OCI-LY3 (cell line): Measurements from ENCODE around the gene IER5L.

Experiments used
- H2AFZ ChIP-seq: fragments of 200-600, 300-600 bp; shearing (Covaris generic); 2 replicates; pipeline ENCODE4 v1.6.0; 2014; ENCODE audit warnings: antibody characterized with exemption, low read depth, low read length
- H3K27ac ChIP-seq: fragments of 200-600, 300-600 bp; sonication (generic); 2 replicates; pipeline ENCODE4 v1.5.1; 2014; ENCODE audit warnings: mild to moderate bottlenecking, low read length, moderate library complexity, mixed read lengths
- H3K27me3 ChIP-seq: fragments of 200-600, 300-600 bp; sonication (generic); 2 replicates; pipeline ENCODE4 v1.6.1; 2014; ENCODE audit warnings: low read depth, low read length, mixed read lengths
- H3K36me3 ChIP-seq: fragments of 200-600, 300-600 bp; sonication (generic); replicated peaks from 2 replicates; pipeline ENCODE3; 2014; ENCODE audit warnings: low read depth, low read length, mixed read lengths
- H3K4me1 ChIP-seq: fragments of 300-600, 200-600 bp; sonication (generic); 2 replicates; pipeline ENCODE4 v1.6.1; 2014; ENCODE audit warnings: low read length, mixed read lengths
- H3K4me2 ChIP-seq: fragments of 200-600, 300-600 bp; sonication (generic); 2 replicates; pipeline ENCODE4 v1.6.1; 2014; ENCODE audit warnings: low read length, mixed read lengths
- H3K4me3 ChIP-seq: fragments of 300-600, 200-600 bp; sonication (generic); 2 replicates; pipeline ENCODE4 v1.5.1; 2014; ENCODE audit warnings: antibody characterized with exemption, mild to moderate bottlenecking, low read length, moderate library complexity
- H3K79me2 ChIP-seq: fragments of 300-600, 200-600 bp; shearing (Covaris generic); 2 replicates; pipeline ENCODE4 v1.6.1; 2014; ENCODE audit warnings: mild to moderate bottlenecking, low read length, mixed read lengths
- H3K9ac ChIP-seq: fragments of 300-600, 200-600 bp; shearing (Covaris generic); 2 replicates; pipeline ENCODE4 v1.6.0; 2014; ENCODE audit warnings: mild to moderate bottlenecking, low read length, moderate library complexity
- H3K9me3 ChIP-seq: fragments of 200-600, 300-600 bp; shearing (Covaris generic); 2 replicates; pipeline ENCODE4 v1.6.1; 2014; ENCODE audit warnings: low read length, mixed read lengths; ENCODE audit not compliant: insufficient read depth
- H4K20me1 ChIP-seq: fragments of 200-600, 300-600 bp; sonication (generic); 2 replicates; pipeline ENCODE4 v1.6.1; 2016; ENCODE audit warnings: low read length, mixed read lengths; ENCODE audit not compliant: insufficient read depth
- EZH2phosphoT487 ChIP-seq: fragments of 200-600 bp; shearing (Covaris generic); IDR thresholded peaks from 2 replicates; pipeline ENCODE4 v1.6.1; 2018; ENCODE audit warnings: antibody characterized with exemption, mixed run types, low read depth
- TF ChIP-seq, protein P1 (sequence below): fragments of 200-600, 300-600 bp; sonication (generic); IDR thresholded peaks from 2 replicates; pipeline ENCODE4 v1.5.1; 2014; ENCODE audit warnings: antibody characterized with exemption, low read length, low read depth

IER5L gene

DNA sequence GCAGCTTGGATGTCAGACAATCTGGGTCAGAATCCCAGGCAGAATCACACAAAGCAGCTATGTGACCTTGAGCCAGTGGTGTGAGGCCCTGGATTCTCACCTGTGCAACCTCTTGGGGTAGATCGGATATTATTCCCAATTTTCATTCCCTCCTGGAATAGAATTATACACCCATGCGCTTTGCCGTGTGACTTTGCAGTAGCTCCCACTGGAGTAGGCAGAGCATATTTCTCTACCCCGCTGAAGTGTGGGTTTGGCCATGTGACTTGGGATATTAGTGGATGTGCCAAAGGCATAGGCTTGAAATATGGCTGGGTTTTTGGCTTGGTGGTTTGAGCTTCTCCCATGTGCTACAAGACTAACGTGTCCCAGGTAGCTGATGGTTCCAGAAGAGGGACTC, 35.5 kb upstream of the IER5L start:
- no peak overlapping the region for H3K4me2 ChIP-seq
- H3K27me3 ChIP-seq = 0 out of 2 replicates have a peak, but pooled peaks cover 2% of the 10 kb centered on the region
- TF ChIP-seq, protein P1, sequence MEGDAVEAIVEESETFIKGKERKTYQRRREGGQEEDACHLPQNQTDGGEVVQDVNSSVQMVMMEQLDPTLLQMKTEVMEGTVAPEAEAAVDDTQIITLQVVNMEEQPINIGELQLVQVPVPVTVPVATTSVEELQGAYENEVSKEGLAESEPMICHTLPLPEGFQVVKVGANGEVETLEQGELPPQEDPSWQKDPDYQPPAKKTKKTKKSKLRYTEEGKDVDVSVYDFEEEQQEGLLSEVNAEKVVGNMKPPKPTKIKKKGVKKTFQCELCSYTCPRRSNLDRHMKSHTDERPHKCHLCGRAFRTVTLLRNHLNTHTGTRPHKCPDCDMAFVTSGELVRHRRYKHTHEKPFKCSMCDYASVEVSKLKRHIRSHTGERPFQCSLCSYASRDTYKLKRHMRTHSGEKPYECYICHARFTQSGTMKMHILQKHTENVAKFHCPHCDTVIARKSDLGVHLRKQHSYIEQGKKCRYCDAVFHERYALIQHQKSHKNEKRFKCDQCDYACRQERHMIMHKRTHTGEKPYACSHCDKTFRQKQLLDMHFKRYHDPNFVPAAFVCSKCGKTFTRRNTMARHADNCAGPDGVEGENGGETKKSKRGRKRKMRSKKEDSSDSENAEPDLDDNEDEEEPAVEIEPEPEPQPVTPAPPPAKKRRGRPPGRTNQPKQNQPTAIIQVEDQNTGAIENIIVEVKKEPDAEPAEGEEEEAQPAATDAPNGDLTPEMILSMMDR = no peak
- no peak for TF ChIP-seq EZH2phosphoT487
- H3K9ac ChIP-seq = no peak overlapping the region
- no peaks in the 10 kb centered on the region for H3K79me2 ChIP-seq
- H3K27ac ChIP-seq = no peak overlapping the region
- H3K4me1 ChIP-seq = no peaks in the 10 kb centered on the region
- no peaks in the 10 kb centered on the region for H3K9me3 ChIP-seq
- H4K20me1 ChIP-seq = no peaks in the 10 kb centered on the region
- H3K36me3 ChIP-seq = no peaks in the 10 kb centered on the region
- no peak overlapping the region for H2AFZ ChIP-seq
- H3K4me3 ChIP-seq = no peak overlapping the region

DNA sequence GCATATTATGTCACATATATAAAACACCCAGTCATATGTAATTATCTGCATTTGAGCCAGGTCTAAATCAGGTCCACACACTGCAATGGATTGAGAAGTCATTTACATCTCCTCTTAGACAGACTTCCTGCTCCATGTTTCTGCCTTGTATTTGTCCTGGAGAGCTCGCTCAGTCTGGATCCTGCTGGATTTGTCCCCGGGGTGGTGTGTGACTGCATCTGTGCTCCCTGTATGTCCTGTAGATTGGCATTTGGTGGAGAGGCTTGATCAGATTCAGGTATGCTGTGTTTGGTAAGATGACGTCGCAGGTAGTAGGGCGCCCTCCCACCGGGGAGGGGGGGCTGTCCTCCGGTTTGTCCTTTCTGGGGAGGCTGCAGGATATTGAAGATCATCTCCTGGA, 33.6 kb upstream of the IER5L start:
- no peak overlapping the region for H2AFZ ChIP-seq
- H3K4me2 ChIP-seq = no peak overlapping the region

DNA sequence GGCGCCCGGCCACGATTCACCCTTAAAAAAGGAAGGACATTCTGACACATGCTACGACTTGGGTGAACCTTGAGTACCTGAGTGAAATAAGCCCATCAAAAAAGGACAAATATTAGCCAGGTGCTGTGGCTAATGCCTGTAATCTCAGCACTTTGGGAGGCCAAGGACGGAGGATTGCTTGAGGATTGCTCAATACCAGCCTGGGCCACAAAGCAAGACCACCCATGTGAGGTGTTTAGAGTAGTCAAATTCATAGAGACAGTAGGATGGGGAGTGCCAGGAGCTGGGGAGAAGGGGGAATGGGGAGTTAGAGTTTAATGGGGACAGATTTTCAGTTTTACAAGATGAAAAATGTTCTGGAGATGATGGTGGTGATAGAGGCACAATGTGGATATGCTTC, 32.1 kb upstream of the IER5L start:
- no peaks in the 10 kb centered on the region for H3K4me1 ChIP-seq
- no peak overlapping the region for H2AFZ ChIP-seq
- H3K36me3 ChIP-seq = no peaks in the 10 kb centered on the region
- H3K27ac ChIP-seq = no peak overlapping the region
- no peaks in the 10 kb centered on the region for H3K9me3 ChIP-seq
- TF ChIP-seq EZH2phosphoT487 = no peak
- TF ChIP-seq, protein P1 = no peak
- no peak overlapping the region for H3K4me3 ChIP-seq
- no peak overlapping the region for H3K4me2 ChIP-seq
- no peaks in the 10 kb centered on the region for H4K20me1 ChIP-seq
- no peak overlapping the region for H3K9ac ChIP-seq
- no peaks in the 10 kb centered on the region for H3K27me3 ChIP-seq
- H3K79me2 ChIP-seq = no peaks in the 10 kb centered on the region

More for the DNA sequence above, 33.6 kb upstream of the IER5L start:
- no peaks in the 10 kb centered on the region for H3K36me3 ChIP-seq
- H3K9me3 ChIP-seq = no peaks in the 10 kb centered on the region
- H4K20me1 ChIP-seq = no peaks in the 10 kb centered on the region
- H3K9ac ChIP-seq = no peak overlapping the region
- H3K4me1 ChIP-seq = no peaks in the 10 kb centered on the region
- no peak for TF ChIP-seq EZH2phosphoT487
- TF ChIP-seq, protein P1 = no peak
- no peaks in the 10 kb centered on the region for H3K79me2 ChIP-seq
- no peaks in the 10 kb centered on the region for H3K27me3 ChIP-seq
- no peak overlapping the region for H3K27ac ChIP-seq
- H3K4me3 ChIP-seq = no peak overlapping the region

DNA sequence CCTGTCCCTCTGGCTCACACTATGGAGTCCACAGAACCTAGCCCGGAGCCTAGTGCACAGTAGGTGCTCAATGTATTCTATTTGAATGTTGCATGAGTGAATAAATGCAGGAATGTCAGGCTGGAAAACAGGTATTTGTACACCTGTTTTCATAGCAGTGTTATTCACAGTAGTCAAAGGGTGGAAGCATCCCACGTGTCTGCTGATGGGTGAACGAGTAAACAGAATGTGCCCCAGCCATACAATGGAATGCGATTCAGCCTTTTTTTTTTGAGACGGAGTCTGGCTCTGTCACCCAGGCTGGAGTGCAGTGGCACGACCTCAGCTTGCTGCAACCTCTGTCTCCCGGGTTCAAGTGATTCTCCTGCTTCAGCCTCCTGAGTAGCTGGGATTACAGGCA, 31.5 kb upstream of the IER5L start:
- H2AFZ ChIP-seq = no peak overlapping the region
- no peak overlapping the region for H3K9ac ChIP-seq
- H3K4me1 ChIP-seq = no peaks in the 10 kb centered on the region
- H3K79me2 ChIP-seq = no peaks in the 10 kb centered on the region
- H3K36me3 ChIP-seq = no peaks in the 10 kb centered on the region
- H3K27me3 ChIP-seq = no peaks in the 10 kb centered on the region
- H4K20me1 ChIP-seq = no peaks in the 10 kb centered on the region
- H3K4me2 ChIP-seq = no peak overlapping the region
- no peaks in the 10 kb centered on the region for H3K9me3 ChIP-seq
- no peak overlapping the region for H3K4me3 ChIP-seq
- no peak for TF ChIP-seq EZH2phosphoT487
- TF ChIP-seq, protein P1 = no peak
- H3K27ac ChIP-seq = no peak overlapping the region
